Gastrocnemius medialis (tissue), 4 donors: ENCODE results near the gene GPAT3.

Source experiments
- POLR2A ChIP-seq, 2 donors: fragments of 450-650 bp; IDR thresholded peaks; one replicate each; pipeline ENCODE4 v1.6.1; 2017; ENCODE audit warnings: antibody characterized with exemption in 2 of 2, mild to moderate bottlenecking in 2 of 2, moderate library complexity in 2 of 2
- TF ChIP-seq, protein P1 (sequence below), 5 experiments: fragments of 450-650 bp in 3 of 5; fragments of 200-600 bp in 2 of 5; sonication (generic) in 2 of 5; IDR thresholded peaks in 4 of 5; conservative IDR thresholded peaks in 1 of 5; 1 replicate in 4 of 5; 2 replicates in 1 of 5; pipeline ENCODE4 v1.5.1; 2016 to 2019; ENCODE audit warnings: antibody characterized with exemption in 5 of 5, mild to moderate bottlenecking in 3 of 5, moderate library complexity in 3 of 5

DNA sequence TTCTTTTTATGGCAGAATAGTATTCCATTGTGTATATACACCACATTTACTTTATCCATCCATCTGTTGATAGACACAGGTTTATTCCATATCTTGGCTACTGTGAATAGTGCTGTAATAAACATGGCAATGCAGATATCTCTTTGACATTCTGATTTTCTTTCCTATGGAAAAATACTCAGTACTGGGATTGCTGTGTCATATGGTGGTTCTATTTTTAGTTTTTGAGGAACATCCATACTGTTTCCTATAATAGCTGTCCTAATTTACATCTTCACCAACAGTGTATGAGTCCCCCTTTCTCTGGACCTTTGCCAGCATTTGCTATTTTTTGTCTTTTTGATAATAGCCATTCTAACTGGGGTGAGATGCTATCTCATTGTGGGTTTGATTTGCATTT is 73.5 kb downstream of the GPAT3 start:
- TF ChIP-seq, protein P1, sequence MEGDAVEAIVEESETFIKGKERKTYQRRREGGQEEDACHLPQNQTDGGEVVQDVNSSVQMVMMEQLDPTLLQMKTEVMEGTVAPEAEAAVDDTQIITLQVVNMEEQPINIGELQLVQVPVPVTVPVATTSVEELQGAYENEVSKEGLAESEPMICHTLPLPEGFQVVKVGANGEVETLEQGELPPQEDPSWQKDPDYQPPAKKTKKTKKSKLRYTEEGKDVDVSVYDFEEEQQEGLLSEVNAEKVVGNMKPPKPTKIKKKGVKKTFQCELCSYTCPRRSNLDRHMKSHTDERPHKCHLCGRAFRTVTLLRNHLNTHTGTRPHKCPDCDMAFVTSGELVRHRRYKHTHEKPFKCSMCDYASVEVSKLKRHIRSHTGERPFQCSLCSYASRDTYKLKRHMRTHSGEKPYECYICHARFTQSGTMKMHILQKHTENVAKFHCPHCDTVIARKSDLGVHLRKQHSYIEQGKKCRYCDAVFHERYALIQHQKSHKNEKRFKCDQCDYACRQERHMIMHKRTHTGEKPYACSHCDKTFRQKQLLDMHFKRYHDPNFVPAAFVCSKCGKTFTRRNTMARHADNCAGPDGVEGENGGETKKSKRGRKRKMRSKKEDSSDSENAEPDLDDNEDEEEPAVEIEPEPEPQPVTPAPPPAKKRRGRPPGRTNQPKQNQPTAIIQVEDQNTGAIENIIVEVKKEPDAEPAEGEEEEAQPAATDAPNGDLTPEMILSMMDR (IDR thresholded peaks at IDR 0.05 in 4 of 5, conservative IDR thresholded peaks at IDR 0.05 in 1 of 5), result no peak
- no peak for TF ChIP-seq POLR2A (IDR thresholded peaks at IDR 0.05)
